Activated T-cell treated with anti-CD3 and anti-CD28 coated beads, Interleukin-2, amount 50 U/mL, for 1 hour (primary cell): Measurements from ENCODE around the gene SNPH.

Source experiments
- DNase-seq: peaks from one replicate; pipeline ENCODE4 v3.0.0-alpha.2; 2020

SNPH gene

GRCh38 chr20:1307571-1307971 lies 41.5 kb downstream of the SNPH start:
- DNase-seq = no peak

DNA sequence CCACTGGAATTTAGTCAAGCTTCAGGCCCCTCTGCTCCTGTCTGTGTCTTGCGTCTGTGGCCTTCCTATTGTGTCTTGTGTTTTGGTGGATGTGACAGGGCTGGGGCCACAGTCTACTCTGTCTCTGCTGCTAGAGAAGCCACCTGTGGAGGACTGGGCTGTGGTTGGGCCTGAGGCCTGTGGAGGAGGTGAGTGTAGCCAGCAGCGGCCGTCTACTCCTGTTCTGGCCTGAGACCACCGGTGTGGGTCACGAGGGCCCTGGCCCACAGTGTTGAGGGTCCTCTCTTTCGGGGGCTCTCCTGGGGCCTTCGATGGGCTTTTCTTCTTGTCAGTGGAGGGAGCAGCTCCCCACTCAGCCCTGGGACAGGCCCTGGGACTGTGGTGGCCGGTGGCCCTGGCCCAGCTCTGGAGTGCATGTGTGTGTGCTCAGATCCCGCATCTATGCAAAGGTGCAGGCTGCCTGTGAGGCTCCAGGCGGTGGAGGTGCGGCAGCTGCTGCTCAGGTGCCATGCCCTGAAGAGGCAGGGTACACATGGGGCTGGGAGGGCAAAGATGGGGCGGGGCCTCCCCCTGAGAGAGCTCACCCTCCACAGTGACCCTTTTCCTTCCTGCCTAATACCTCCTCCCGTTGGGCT lies 42.1 kb downstream of the SNPH start:
- DNase-seq = no peak

- no peak for DNase-seq
Observed at GRCh38 chr20:1308702-1309095, 42.6 kb downstream of the SNPH start.

GRCh38 chr20:1309439-1309847 lies 43.3 kb downstream of the SNPH start:
- DNase-seq = no peak

DNA sequence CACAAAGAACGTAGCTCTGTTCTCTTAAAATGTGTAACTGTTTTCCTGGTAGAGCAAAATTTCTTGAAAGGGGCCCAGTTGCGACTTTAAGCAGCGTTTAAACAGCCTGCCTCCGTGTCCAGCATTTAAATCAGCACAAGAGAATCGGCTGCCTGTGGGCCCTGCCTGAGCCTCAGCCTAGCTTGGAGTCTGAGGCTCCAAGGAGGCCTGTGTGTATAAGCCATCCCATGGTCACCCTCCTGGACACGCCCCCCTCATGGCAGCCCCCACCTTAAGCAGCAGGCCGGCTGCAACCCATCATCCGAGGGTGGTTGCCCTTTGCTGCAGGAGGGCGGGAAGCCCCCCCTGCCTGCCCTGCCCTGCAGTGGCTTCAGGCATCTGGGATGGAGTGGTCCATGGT lies 44.0 kb downstream of the SNPH start:
- DNase-seq = no peak

- DNase-seq = no peak
Observed at GRCh38 chr20:1310506-1311190, 44.6 kb downstream of the SNPH start.

- DNase-seq = no peak
Observed at GRCh38 chr20:1312308-1312707, 46.2 kb downstream of the SNPH start.

DNA sequence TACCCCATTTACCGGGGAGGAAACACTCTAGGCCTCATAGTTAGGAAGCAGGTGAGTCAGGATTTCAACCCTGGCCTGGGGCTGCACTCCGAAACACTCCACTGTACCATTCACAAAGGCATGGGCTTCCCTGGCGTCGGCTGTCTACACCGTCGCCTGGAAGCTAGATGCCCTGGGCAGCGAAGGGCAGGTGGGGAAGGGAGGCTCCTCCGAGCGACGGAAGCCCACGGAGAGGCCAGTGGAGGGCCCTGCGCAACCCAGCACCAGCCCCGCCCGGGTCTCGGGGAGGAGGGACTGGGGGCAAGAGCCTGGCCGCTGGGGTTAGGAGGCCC lies 46.8 kb downstream of the SNPH start:
- no peak for DNase-seq

- DNase-seq = peak; percentile 74
Observed at GRCh38 chr20:1313236-1313964, 47.3 kb downstream of the SNPH start.

GRCh38 chr20:1315804-1316203 lies 49.7 kb downstream of the SNPH start:
- DNase-seq = no peak

DNA sequence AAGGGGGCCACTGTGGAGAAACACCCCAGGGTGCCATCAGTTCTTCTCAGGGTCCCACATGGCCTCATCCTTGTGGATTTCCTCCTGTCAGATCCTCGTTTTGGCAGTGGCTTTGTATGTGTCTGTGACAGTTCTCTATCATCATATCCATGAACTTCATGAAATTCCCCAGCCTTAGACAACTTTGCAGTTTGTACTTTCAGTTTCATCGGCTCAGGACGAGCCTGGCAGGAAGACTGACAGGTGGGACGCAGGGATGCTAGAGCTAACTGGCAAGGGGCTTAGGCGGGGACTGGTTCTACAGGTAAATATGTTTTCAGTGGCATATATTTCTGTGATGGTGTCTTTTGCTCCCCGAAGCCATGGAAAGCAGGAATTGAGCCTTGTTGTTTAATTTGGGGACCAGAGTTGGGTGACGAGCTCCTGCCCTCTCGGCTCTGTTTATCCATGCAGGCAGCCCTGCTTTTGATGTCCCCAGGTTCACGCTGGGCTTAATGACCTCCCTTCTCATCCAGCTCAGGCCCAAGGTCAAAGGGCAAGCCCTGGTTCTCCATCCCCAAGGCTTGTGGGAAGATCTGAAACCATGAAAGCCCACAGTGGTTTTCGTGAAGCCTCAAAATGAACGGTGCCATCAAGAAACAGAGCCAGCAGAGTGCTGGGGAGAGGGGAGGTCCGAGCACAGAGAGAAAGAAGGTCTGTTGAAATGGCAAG lies 51.6 kb downstream of the SNPH start:
- no peak for DNase-seq

DNA sequence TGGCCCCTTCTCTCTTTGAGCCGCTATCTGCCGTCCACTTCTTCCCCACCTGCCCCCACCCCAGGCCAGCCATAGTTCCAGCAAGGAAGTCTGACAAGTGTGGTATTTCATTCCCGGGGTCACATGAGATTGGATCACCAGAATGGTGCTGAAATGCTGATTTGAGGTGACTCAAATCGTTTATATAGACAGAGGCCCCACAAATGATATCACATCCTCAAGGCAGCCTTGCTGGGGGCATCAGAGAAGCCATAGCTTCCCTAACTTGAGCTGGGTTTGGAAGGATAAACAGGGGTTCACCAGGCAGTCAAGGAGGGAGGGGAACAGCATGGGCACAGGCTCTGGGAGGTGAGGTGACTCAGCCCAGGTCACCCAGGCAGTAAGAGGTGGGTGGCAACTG lies 53.0 kb downstream of the SNPH start:
- no peak for DNase-seq

DNA sequence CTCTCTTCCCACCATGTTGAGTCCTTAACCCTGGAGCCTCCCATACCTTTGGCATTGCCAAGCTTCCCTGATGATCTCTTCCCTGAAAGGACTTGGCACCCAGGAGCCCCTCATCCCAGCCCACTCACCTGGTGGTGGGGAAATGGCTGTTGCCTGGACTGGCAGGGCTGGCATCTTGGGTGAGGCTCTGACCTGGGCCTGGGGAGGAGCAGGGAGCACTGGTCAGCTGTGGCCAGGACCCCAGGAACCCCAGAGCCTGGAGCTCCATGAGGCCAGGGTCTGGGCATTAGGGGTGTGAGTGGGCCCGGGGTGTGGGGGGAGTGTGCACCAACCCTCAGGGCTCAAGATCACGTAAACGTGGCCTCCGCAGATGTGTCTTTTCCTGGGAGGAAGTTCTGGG lies 53.4 kb downstream of the SNPH start:
- DNase-seq = no peak

GRCh38 chr20:1320016-1320415 lies 53.9 kb downstream of the SNPH start:
- DNase-seq = no peak

DNA sequence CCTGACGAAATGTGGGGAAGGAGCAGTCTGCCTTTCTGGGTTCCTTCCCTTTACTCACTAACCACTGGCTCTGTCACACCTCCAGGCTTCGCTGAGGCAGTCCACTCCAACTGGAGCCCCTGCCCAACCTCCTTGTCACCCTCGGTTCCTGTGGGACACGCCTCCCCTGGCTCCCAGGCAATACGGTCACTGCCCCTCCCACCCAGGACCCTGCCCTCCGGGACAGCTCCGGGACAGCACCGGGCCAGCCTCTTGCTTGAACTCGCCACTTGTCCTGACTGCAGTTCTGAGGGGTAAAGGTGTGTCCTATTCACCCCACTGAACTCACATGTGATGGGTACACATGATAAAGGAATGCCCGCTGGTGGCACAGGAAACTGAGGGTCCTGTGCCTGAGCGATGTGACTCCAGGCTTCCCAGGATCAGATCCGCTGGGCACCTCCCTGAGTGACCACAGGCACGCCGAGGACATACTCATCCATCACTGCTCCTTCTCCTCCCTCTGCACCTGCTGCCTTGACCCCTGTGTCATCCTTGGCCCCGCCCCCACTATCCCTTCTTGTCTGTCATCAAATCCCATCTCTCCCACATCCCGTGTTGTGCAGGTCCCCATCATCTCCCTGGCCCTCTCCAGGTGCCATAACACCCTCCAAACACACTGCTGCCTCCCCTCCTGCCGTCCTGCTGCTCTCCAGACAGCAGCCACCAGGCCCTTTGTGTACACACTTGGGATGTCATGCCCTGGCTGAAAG lies 55.0 kb downstream of the SNPH start:
- DNase-seq = no peak

DNA sequence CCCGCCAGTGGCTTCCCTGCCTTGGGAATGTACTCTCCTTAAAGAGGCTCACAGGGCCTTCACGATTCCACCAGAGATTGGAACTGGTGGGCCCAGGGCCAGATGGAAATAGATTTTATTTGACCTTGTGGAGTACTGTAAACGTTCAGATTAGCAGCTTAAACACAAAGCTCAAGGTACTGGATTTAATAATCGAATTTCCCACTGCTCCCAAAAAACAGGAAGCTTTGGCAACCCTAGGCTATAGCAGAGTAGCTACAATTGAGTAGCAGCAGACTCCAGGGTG lies 55.5 kb downstream of the SNPH start:
- DNase-seq = no peak

- DNase-seq = peak; percentile 16
Observed at GRCh38 chr20:1322511-1323245, 56.6 kb downstream of the SNPH start.

GRCh38 chr20:1323256-1323655 lies 57.2 kb downstream of the SNPH start:
- DNase-seq = peak; percentile 9

- DNase-seq = peak; percentile 12
Observed at GRCh38 chr20:1323830-1324597, 57.9 kb downstream of the SNPH start.

DNA sequence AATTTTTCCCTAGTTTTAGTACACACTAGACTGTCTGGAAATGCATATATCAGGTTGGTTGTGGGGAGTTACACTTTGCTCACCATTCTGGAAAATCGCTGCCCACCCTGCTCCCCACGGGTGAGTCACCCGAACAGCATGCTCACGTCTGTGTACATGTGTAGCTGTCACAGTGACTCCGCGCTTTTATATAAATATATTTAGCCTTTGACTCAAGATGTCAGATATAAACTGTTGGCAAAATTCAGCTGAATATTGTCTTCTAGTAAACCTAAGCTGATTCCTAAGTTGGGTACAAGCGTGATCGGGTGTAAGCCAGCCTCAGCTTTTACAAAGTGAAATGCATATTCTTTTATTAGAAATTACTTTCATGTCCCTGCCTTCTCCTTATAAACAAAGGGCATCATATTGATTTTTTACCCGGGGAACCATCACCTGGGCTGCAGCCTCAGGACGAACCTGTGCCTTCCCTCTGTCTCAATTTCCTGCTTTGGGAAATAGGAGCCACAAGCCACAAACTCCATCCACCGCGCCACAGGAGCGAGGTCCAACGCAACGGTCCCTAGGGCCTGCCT lies 58.6 kb downstream of the SNPH start:
- DNase-seq = peak; percentile 57
